CD4-positive, alpha-beta T cell treated with Interferon gamma for 1 hour (primary cell): ENCODE measurements around the gene CATSPERB.
"Not testable (repeated sequence)": the region's sequence is repeated elsewhere in the genome, so short reads cannot be mapped to it uniquely, and the experiment has no call there.

Experiments
- DNase-seq: peaks from one replicate; pipeline ENCODE4 v3.0.0-alpha.2; 2020

The CATSPERB gene

GRCh38 chr14:91654836-91655235 lies 77.0 kb downstream of the CATSPERB start:
- DNase-seq = no peak

- no peak for DNase-seq
These were observed 78.4 kb downstream of the CATSPERB start for GRCh38 chr14:91653451-91653850.

- no peak for DNase-seq
These were observed 82.0 kb downstream of the CATSPERB start for GRCh38 chr14:91649930-91650329.

- DNase-seq = no peak
These were observed 84.0 kb downstream of the CATSPERB start for GRCh38 chr14:91647856-91648255.

- no peak for DNase-seq
These were observed 95.3 kb downstream of the CATSPERB start for GRCh38 chr14:91636604-91637003.

GRCh38 chr14:91624757-91625156 lies 107.1 kb downstream of the CATSPERB start:
- no peak for DNase-seq

GRCh38 chr14:91614187-91614586 lies 117.7 kb downstream of the CATSPERB start:
- DNase-seq = no peak

- no peak for DNase-seq
These were observed 118.3 kb downstream of the CATSPERB start for GRCh38 chr14:91613459-91614112.

- DNase-seq = no peak
These were observed 120.4 kb downstream of the CATSPERB start for GRCh38 chr14:91611528-91611927.

- no peak for DNase-seq
These were observed 122.7 kb downstream of the CATSPERB start for GRCh38 chr14:91609161-91609560.

GRCh38 chr14:91607322-91608047 lies 124.4 kb downstream of the CATSPERB start:
- no peak for DNase-seq

GRCh38 chr14:91606851-91607250 lies 125.0 kb downstream of the CATSPERB start:
- no peak for DNase-seq

GRCh38 chr14:91604611-91605010 lies 127.3 kb downstream of the CATSPERB start:
- not testable (repeated sequence) for DNase-seq

GRCh38 chr14:91599994-91600393 lies 131.9 kb downstream of the CATSPERB start:
- DNase-seq = no peak

GRCh38 chr14:91595736-91596135 lies 136.2 kb downstream of the CATSPERB start:
- DNase-seq = no peak

- DNase-seq = not testable (repeated sequence)
These were observed 137.9 kb downstream of the CATSPERB start for GRCh38 chr14:91593957-91594356.

GRCh38 chr14:91586410-91586809 lies 145.5 kb downstream of the CATSPERB start:
- no peak for DNase-seq

- no peak for DNase-seq
These were observed 146.0 kb downstream of the CATSPERB start for GRCh38 chr14:91585856-91586255.

GRCh38 chr14:91582761-91583160 lies 149.1 kb downstream of the CATSPERB start:
- DNase-seq = no peak

- DNase-seq = no peak
These were observed 150.9 kb downstream of the CATSPERB start for GRCh38 chr14:91580876-91581577.

GRCh38 chr14:91577632-91578233 lies 154.2 kb downstream of the CATSPERB start:
- DNase-seq = no peak

- no peak for DNase-seq
These were observed 156.2 kb downstream of the CATSPERB start for GRCh38 chr14:91575469-91576208.
